ENCODE results near the gene SAMD8. TPM values are rescaled to one million over a fixed set of nuclear protein-coding genes. Genes with fewer than 3 reads are reported as not detected.

The SAMD8 gene
- total and polyA plus RNA-seq, 10 of the 15 experiments (the other 5 are each of a cell fraction or from before 2014, with no cell fraction given), result 2.8 to 26.0 (median 9.3) TPM

DNA sequence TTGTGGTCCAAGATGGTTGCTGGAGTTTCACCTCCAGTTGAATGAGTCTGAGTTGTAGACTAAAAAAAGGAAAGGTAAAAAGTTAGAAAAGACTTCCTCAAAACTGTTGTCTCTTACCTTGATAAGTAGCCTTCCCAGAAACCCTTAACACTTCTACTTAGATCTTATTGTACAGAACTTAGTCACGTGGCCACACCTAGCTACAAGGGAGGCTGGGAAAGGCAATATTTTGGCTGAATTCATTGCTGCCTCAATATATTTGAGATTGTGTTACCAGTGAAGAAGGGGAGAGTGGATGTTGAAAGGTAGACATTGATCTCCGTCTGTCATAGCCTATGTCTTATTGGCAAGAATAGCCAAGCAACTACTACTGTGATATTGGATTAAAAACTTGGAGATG lies 63.6 kb downstream of the SAMD8 start:
- Histone ChIP-seq H3K79me2 (ENCODE audit: control insufficient read depth, insufficient read depth, low read length) (peaks cover 1% of the 10 kb centered on the region; the same call in 1 of the 2 replicates), H3K27me3 (replicated peaks in 1 of 2; ENCODE audit: control insufficient read depth in 2 of 2, insufficient read depth in 2 of 2, low read length in 1 of 2) (no peaks in the 10 kb centered on the region), H3K4me2 (ENCODE audit: control insufficient read depth, insufficient read depth) (no peak overlapping the region), H3K4me1 (ENCODE audit: control insufficient read depth, insufficient read depth, low read length) (no peaks in the 10 kb centered on the region), H3K4me3 (no peak overlapping the region), H3K36me3 (ENCODE audit: control insufficient read depth in 2 of 2, insufficient read depth in 2 of 2, low read length in 1 of 2) (peaks cover 0 to 19% of the 10 kb centered on the region in 2 experiments; a peak in 2 of 4 replicates), H3K9ac (ENCODE audit: control insufficient read depth, insufficient read depth, low read length) (no peak overlapping the region), H3K9me3 (replicated peaks; ENCODE audit: control insufficient read depth, insufficient read depth, low read length) (no peaks in the 10 kb centered on the region), H4K20me1 (ENCODE audit: control insufficient read depth, insufficient read depth) (no peaks in the 10 kb centered on the region), H2AFZ (ENCODE audit: control insufficient read depth, low read depth, low read length) (no peak overlapping the region), H3K27ac (ENCODE audit: control insufficient read depth, insufficient read depth) (no peak overlapping the region)
- no TSS peak for BruUV-seq (replicated peaks)
- POLR2A ChIA-PET, result no interaction called here
- no peak for ATAC-seq
- intact Hi-C loops (cut with micrococcal nuclease; ENCODE audit: unreplicated experiment) (no loop called here), in situ Hi-C loops (cut with MboI) (no loop called here)
- RAD21 ChIA-PET (ENCODE audit: unreplicated experiment), result interaction anchor here (0.8 kb wide), 1 partner anchor 9 kb away, joined by 4 read pairs; no protein-coding TSS in a partner anchor
- 97% methylated on average over 2 of the region's 2 CpGs for WGBS (ENCODE audit: insufficient coverage, insufficient replicate concordance, low lambda C conversion rate, missing lambda C conversion rate)
- TF ChIP-seq, protein P1, sequence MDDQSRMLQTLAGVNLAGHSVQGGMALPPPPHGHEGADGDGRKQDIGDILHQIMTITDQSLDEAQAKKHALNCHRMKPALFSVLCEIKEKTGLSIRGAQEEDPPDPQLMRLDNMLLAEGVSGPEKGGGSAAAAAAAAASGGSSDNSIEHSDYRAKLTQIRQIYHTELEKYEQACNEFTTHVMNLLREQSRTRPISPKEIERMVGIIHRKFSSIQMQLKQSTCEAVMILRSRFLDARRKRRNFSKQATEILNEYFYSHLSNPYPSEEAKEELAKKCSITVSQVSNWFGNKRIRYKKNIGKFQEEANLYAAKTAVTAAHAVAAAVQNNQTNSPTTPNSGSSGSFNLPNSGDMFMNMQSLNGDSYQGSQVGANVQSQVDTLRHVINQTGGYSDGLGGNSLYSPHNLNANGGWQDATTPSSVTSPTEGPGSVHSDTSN (IDR thresholded peaks at IDR 0.05; ENCODE audit: insufficient replicate concordance, low read depth, low read length), result no peak
- TF ChIP-seq RELA (IDR thresholded peaks at IDR 0.05; ENCODE audit: borderline replicate concordance, partially characterized antibody), result no peak
- CTCF ChIA-PET, result interaction anchor here (0.6 to 1.8 kb wide), 2 partner anchors 8 to 1073 kb away, joined by 3 to 5 read pairs; no protein-coding TSS in a partner anchor
- DNase-seq (ENCODE audit: low read depth, low spot score), result no peak
- SMC1A ChIA-PET (ENCODE audit: uncharacterized antibody, unreplicated experiment), result no interaction called here
- no peak for FAIRE-seq

- no peaks in the 10 kb centered on the region; the same call in 1 of the 2 replicates for H3K79me2 ChIP-seq (ENCODE audit: control insufficient read depth, insufficient read depth, low read length)
- ATAC-seq (no peak), DNase-seq (ENCODE audit: low read depth, low spot score) (no peak), FAIRE-seq (no peak)
- in situ Hi-C loops (cut with MboI) (no loop called here), intact Hi-C loops (cut with micrococcal nuclease; ENCODE audit: unreplicated experiment) (no loop called here)
- H3K27ac ChIP-seq (ENCODE audit: control insufficient read depth, insufficient read depth), result no peak overlapping the region
- ChIA-PET CTCF (interaction anchor here (0.5 to 1.8 kb wide), 4 partner anchors 9 to 55 kb away, joined by 3 to 9 read pairs (median 4); no protein-coding TSS in a partner anchor), SMC1A (ENCODE audit: uncharacterized antibody, unreplicated experiment) (interaction anchor here (2.0 kb wide), 1 partner anchor 12 kb away, joined by 7 read pairs; no protein-coding TSS in a partner anchor), POLR2A (no interaction called here), RAD21 (ENCODE audit: unreplicated experiment) (no interaction called here)
- no peak overlapping the region for H3K4me3 ChIP-seq
- BruUV-seq (replicated peaks), result no TSS peak
- H3K9ac ChIP-seq (ENCODE audit: control insufficient read depth, insufficient read depth, low read length), result no peak overlapping the region
- peaks cover 0 to 20% of the 10 kb centered on the region in 2 experiments; a peak in 2 of 4 replicates for H3K36me3 ChIP-seq (ENCODE audit: control insufficient read depth in 2 of 2, insufficient read depth in 2 of 2, low read length in 1 of 2)
- H4K20me1 ChIP-seq (ENCODE audit: control insufficient read depth, insufficient read depth), result no peaks in the 10 kb centered on the region
- WGBS (ENCODE audit: insufficient coverage, insufficient replicate concordance, low lambda C conversion rate, missing lambda C conversion rate), result 91% methylated on average over 6 of the region's 6 CpGs
- H3K4me2 ChIP-seq (ENCODE audit: control insufficient read depth, insufficient read depth), result no peak overlapping the region
- no peak overlapping the region for H2AFZ ChIP-seq (ENCODE audit: control insufficient read depth, low read depth, low read length)
- H3K4me1 ChIP-seq (ENCODE audit: control insufficient read depth, insufficient read depth, low read length), result peaks cover 3% of the 10 kb centered on the region; the same call in 1 of the 2 replicates
- H3K27me3 ChIP-seq (replicated peaks in 1 of 2; ENCODE audit: control insufficient read depth in 2 of 2, insufficient read depth in 2 of 2, low read length in 1 of 2), result no peaks in the 10 kb centered on the region
- H3K9me3 ChIP-seq (replicated peaks; ENCODE audit: control insufficient read depth, insufficient read depth, low read length), result no peaks in the 10 kb centered on the region
- TF ChIP-seq IKZF1 (conservative IDR thresholded peaks at IDR 0.05) (no peak), JUND (IDR thresholded peaks at IDR 0.05; ENCODE audit: low read depth, low read length) (no peak), KAT2A (conservative IDR thresholded peaks at IDR 0.05; ENCODE audit: control insufficient read depth, low read depth, low read length) (no peak), SIN3A (IDR thresholded peaks at IDR 0.05; ENCODE audit: low read depth, low read length) (no peak), CBX3 (IDR thresholded peaks at IDR 0.05; ENCODE audit: borderline replicate concordance, low read depth) (no peak), PRDM15 (CRISPR knock-in tag; IDR thresholded peaks at IDR 0.05) (no peak)
Observed at GRCh38 chr10:75176046-75176445, 64.6 kb downstream of the SAMD8 start.

Data from GM12878 (cell line).